Lower leg skin (tissue), 3 donors: ENCODE data around the gene UBE2I.

Experiments used
- CTCF ChIP-seq, 3 donors: fragments of 450-650 bp; IDR thresholded peaks; one replicate each; pipeline ENCODE4 v1.5.1; 2016; ENCODE audit warnings: antibody characterized with exemption in 3 of 3, mild to moderate bottlenecking in 3 of 3, moderate library complexity in 2 of 3
- POLR2A ChIP-seq, 2 donors: fragments of 450-650 bp; IDR thresholded peaks; one replicate each; pipeline ENCODE4 v1.6.1; 2016 to 2017; ENCODE audit warnings: antibody characterized with exemption in 2 of 2, mild to moderate bottlenecking in 1 of 2, moderate library complexity in 1 of 2

- no peak for TF ChIP-seq CTCF (IDR thresholded peaks at IDR 0.05)
- no peak for TF ChIP-seq POLR2A (IDR thresholded peaks at IDR 0.05)
Observed at GRCh38 chr16:1342526-1343427, 33.3 kb downstream of the UBE2I start.
